ENCODE measurements around the gene ATP1B4. TPM values are rescaled to one million over a fixed set of nuclear protein-coding genes. Genes with fewer than 3 reads are reported as not detected.

The ATP1B4 gene
- total and polyA plus RNA-seq, 2 of the 8 experiments (the other 6 are each of a cell fraction or from before 2014, with no cell fraction given): not detected

DNA sequence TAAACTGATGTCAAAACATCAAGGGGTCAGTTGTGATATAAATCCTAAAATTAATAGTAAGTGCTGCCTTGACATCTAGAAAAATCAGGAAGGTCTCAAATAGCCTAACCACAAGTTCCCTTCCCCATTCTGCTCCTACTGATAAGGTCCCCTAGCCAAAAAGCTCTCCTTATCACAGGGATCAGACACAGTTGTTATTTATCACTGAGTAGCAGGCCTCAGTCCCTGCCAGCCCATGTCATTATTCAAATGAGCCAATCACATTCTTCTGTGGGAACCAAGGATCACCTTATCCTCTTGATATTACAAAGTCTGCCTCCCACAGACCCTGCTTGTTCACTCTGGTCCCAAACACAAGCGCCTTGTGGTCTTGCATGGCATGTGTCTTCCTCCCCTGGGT, 27.3 kb upstream of the ATP1B4 start:
- POLR2A ChIA-PET (ENCODE audit: partially characterized antibody): no interaction called here
- Histone ChIP-seq H3K23me2 (ENCODE audit: low read depth, low read length) (no peaks in the 10 kb centered on the region), H4K5ac (ENCODE audit: insufficient read length, low read depth, low read length) (no peak overlapping the region), H3K27ac (ENCODE audit: low read depth, low read length) (no peak overlapping the region), H3K4me2 (ENCODE audit: insufficient read depth in 1 of 2, low read depth in 2 of 2, low read length in 2 of 2) (no peak overlapping the region), H3K4ac (replicated peaks; ENCODE audit: insufficient read length, low read depth, low read length) (no peak overlapping the region), H3K9ac (replicated peaks in 1 of 4; ENCODE audit: extremely low read depth in 1 of 4, low read depth in 3 of 4, low read length in 3 of 4) (no peak overlapping the region), H3K36me3 (ENCODE audit: control insufficient read depth in 2 of 4, insufficient read depth in 4 of 4, low read length in 3 of 4) (no peaks in the 10 kb centered on the region), H3K4me1 (replicated peaks in 1 of 4; ENCODE audit: control insufficient read depth in 3 of 4, insufficient read depth in 4 of 4, low read length in 3 of 4) (peaks cover 0 to 7% (median 0%) of the 10 kb centered on the region in 4 experiments; a peak in 3 of 7 replicates), H2BK5ac (ENCODE audit: low read depth, low read length) (no peak overlapping the region), H3K9me3 (ENCODE audit: insufficient read depth in 2 of 2, low read depth in 1 of 2, low read length in 1 of 2) (no peaks in the 10 kb centered on the region; a peak in 1 of 4 replicates), H4K8ac (ENCODE audit: extremely low read depth, insufficient read depth, low read length) (no peak overlapping the region), H2BK15ac (ENCODE audit: low read length) (no peak overlapping the region), H2AFZ (ENCODE audit: low read length) (no peak overlapping the region), H2AK5ac (ENCODE audit: low read depth, low read length) (no peak overlapping the region), H3K23ac (ENCODE audit: insufficient read length) (no peak overlapping the region), H3K79me2 (ENCODE audit: control insufficient read depth in 1 of 2, insufficient read depth in 2 of 2, low read length in 2 of 2) (no peaks in the 10 kb centered on the region), H4K20me1 (replicated peaks in 1 of 2; ENCODE audit: control insufficient read depth in 1 of 2, insufficient read depth in 2 of 2, low read length in 2 of 2) (no peaks in the 10 kb centered on the region), H2BK120ac (replicated peaks; ENCODE audit: low read depth, low read length) (no peak overlapping the region), H3K4me3 (ENCODE audit: extremely low read depth in 1 of 4, insufficient read depth in 2 of 4, low read depth in 3 of 4, low read length in 4 of 4) (no peak overlapping the region), H3K27me3 (replicated peaks in 1 of 4; ENCODE audit: control insufficient read depth in 3 of 4, extremely low read depth in 1 of 4, insufficient read depth in 3 of 4, low read length in 3 of 4) (no peaks in the 10 kb centered on the region), H4K91ac (replicated peaks; ENCODE audit: insufficient read length, low read length) (no peak overlapping the region), H3K79me1 (ENCODE audit: low read depth, low read length) (no peaks in the 10 kb centered on the region), H2BK20ac (ENCODE audit: low read length) (no peak overlapping the region), H2BK12ac (ENCODE audit: low read depth, low read length) (no peak overlapping the region), H3K18ac (ENCODE audit: extremely low read depth, low read length) (no peak overlapping the region), H3K56ac (replicated peaks; ENCODE audit: insufficient read length, low read depth, low read length) (no peak overlapping the region), H3K14ac (ENCODE audit: insufficient read length) (no peak overlapping the region)
- CTCF ChIA-PET (ENCODE audit: partially characterized antibody): interaction anchor here (1.2 kb wide), 1 partner anchor 15 kb away, joined by 4 read pairs; no protein-coding TSS in a partner anchor
- WGBS, 2 experiments (ENCODE audit: extremely low coverage in 1 of 2, insufficient coverage in 1 of 2, insufficient read length in 1 of 2, insufficient replicate concordance in 2 of 2, low coverage in 1 of 2, low lambda C conversion rate in 2 of 2, missing lambda C conversion rate in 1 of 2): 100% methylated on average over 1 of the region's 1 CpG; no CpG with 5 or more reads in 1 of the 2 experiments
- DNase-seq (ENCODE audit: low read depth in 1 of 2, low spot score in 2 of 2) (no peak), FAIRE-seq (no peak)
- TF ChIP-seq MAFK (IDR thresholded peaks at IDR 0.05; ENCODE audit: low read depth, low read length) (no peak), SP4 (IDR thresholded peaks at IDR 0.05; ENCODE audit: low read length) (no peak), TAF7 (optimal IDR thresholded peaks at IDR 0.05; ENCODE audit: borderline replicate concordance, low read depth, low read length) (no peak), SP2 (IDR thresholded peaks at IDR 0.05; ENCODE audit: low read length) (no peak), SP1 (IDR thresholded peaks at IDR 0.05; ENCODE audit: low read depth, low read length) (no peak), EZH2 (IDR thresholded peaks at IDR 0.05; ENCODE audit: low read depth, low read length, severe bottlenecking) (no peak), SIN3A (conservative IDR thresholded peaks at IDR 0.05 in 1 of 2, IDR thresholded peaks at IDR 0.05 in 1 of 2; ENCODE audit: low read depth in 1 of 2, low read length in 2 of 2) (no peak), FOSL1 (IDR thresholded peaks at IDR 0.05; ENCODE audit: insufficient read depth, low read depth, low read length) (no peak), BRCA1 (IDR thresholded peaks at IDR 0.05; ENCODE audit: low read depth, low read length) (no peak)
- TF ChIP-seq, protein P1, sequence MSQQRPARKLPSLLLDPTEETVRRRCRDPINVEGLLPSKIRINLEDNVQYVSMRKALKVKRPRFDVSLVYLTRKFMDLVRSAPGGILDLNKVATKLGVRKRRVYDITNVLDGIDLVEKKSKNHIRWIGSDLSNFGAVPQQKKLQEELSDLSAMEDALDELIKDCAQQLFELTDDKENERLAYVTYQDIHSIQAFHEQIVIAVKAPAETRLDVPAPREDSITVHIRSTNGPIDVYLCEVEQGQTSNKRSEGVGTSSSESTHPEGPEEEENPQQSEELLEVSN (IDR thresholded peaks at IDR 0.05): no peak
- TF ChIP-seq, protein P2, sequence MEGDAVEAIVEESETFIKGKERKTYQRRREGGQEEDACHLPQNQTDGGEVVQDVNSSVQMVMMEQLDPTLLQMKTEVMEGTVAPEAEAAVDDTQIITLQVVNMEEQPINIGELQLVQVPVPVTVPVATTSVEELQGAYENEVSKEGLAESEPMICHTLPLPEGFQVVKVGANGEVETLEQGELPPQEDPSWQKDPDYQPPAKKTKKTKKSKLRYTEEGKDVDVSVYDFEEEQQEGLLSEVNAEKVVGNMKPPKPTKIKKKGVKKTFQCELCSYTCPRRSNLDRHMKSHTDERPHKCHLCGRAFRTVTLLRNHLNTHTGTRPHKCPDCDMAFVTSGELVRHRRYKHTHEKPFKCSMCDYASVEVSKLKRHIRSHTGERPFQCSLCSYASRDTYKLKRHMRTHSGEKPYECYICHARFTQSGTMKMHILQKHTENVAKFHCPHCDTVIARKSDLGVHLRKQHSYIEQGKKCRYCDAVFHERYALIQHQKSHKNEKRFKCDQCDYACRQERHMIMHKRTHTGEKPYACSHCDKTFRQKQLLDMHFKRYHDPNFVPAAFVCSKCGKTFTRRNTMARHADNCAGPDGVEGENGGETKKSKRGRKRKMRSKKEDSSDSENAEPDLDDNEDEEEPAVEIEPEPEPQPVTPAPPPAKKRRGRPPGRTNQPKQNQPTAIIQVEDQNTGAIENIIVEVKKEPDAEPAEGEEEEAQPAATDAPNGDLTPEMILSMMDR (IDR thresholded peaks at IDR 0.05; ENCODE audit: control extremely low read depth in 1 of 3, insufficient read depth in 1 of 3, low read depth in 1 of 3, low read length in 3 of 3): no peak
